NT2/D1 (cell line): Measurements from ENCODE around the gene ZNF260.

Source experiments
- DNase-seq: peaks from one replicate; pipeline ENCODE4 v3.0.0-alpha.2; 2011; ENCODE audit warnings: low read depth, low spot score
- H3K27me3 ChIP-seq: 2 replicates; pipeline ENCODE4 v1.6.0; 2011; ENCODE audit warnings: mild to moderate bottlenecking; ENCODE audit not compliant: insufficient read length, insufficient read depth
- H3K36me3 ChIP-seq: 2 replicates; pipeline ENCODE4 v1.6.1; 2011; ENCODE audit warnings: mild to moderate bottlenecking, low read length, mixed read lengths; ENCODE audit not compliant: insufficient read depth, insufficient read length
- H3K4me1 ChIP-seq: 2 replicates; pipeline ENCODE4 v1.5.1; 2011; ENCODE audit not compliant: insufficient read depth, insufficient read length
- H3K4me3 ChIP-seq: 2 replicates; pipeline ENCODE4 v1.5.1; 2011; ENCODE audit warnings: low read depth; ENCODE audit not compliant: insufficient read length
- H3K9ac ChIP-seq: 2 replicates; pipeline ENCODE4 v1.6.0; 2011; ENCODE audit warnings: low read depth; ENCODE audit not compliant: insufficient read length
- H3K9me3 ChIP-seq: 2 replicates; pipeline ENCODE4 v1.5.1; 2011; ENCODE audit warnings: mild to moderate bottlenecking, low read length; ENCODE audit not compliant: insufficient read depth
- SUZ12 ChIP-seq: IDR thresholded peaks from 2 replicates; pipeline ENCODE4 v1.6.1; 2011; ENCODE audit not compliant: insufficient read length, insufficient read depth; ENCODE audit errors: extremely low read depth
- YY1 ChIP-seq: IDR thresholded peaks from 2 replicates; pipeline ENCODE4 v1.6.1; 2011; ENCODE audit not compliant: insufficient read length, insufficient read depth
- ZNF274 ChIP-seq: IDR thresholded peaks from 2 replicates; pipeline ENCODE4 v1.6.1; 2011; ENCODE audit warnings: mild to moderate bottlenecking, low read depth, low read length

ZNF260 gene

GRCh38 chr19:36564391-36564790, 36.3 kb upstream of the ZNF260 start:
- DNase-seq: no peak
- no peaks in the 10 kb centered on the region for H3K27me3 ChIP-seq
- TF ChIP-seq SUZ12 (no peak), YY1 (no peak), ZNF274 (no peak)
- no peaks in the 10 kb centered on the region for H3K4me1 ChIP-seq
- H3K36me3 ChIP-seq: peaks cover 20% of the 10 kb centered on the region
- no peak overlapping the region for H3K9ac ChIP-seq
- no peak overlapping the region for H3K4me3 ChIP-seq
- peaks cover 51% of the 10 kb centered on the region for H3K9me3 ChIP-seq

GRCh38 chr19:36547001-36547732, 19.1 kb upstream of the ZNF260 start:
- H3K4me3 ChIP-seq: no peak overlapping the region
- peaks cover 100% of the 10 kb centered on the region for H3K9me3 ChIP-seq
- DNase-seq: no peak
- no peak overlapping the region for H3K9ac ChIP-seq
- H3K27me3 ChIP-seq: no peaks in the 10 kb centered on the region
- no peaks in the 10 kb centered on the region for H3K4me1 ChIP-seq
- TF ChIP-seq YY1 (no peak), ZNF274 (peak; percentile 96)
- H3K36me3 ChIP-seq: peaks cover 65% of the 10 kb centered on the region

- no peak for TF ChIP-seq ZNF274
- no peak for TF ChIP-seq SUZ12
- no peak for TF ChIP-seq YY1
- no peak for DNase-seq
- H3K9ac ChIP-seq: peak overlapping the region; percentile 62
- H3K4me3 ChIP-seq: peak overlapping the region; percentile 73
- peaks cover 11% of the 10 kb centered on the region; the same call in 1 of the 2 replicates for H3K9me3 ChIP-seq
- no peaks in the 10 kb centered on the region for H3K27me3 ChIP-seq
- H3K4me1 ChIP-seq: no peaks in the 10 kb centered on the region
- H3K36me3 ChIP-seq: peaks cover 19% of the 10 kb centered on the region
Observed at GRCh38 chr19:36528921-36529518, 949 bp upstream of the ZNF260 start.

GRCh38 chr19:36527873-36528193, 238 bp downstream of the ZNF260 start:
- DNase-seq: no peak
- H3K4me1 ChIP-seq: no peaks in the 10 kb centered on the region
- no peaks in the 10 kb centered on the region for H3K27me3 ChIP-seq
- TF ChIP-seq YY1 (no peak), ZNF274 (no peak), SUZ12 (no peak)
- peak overlapping the region; percentile 90 for H3K9ac ChIP-seq
- peak overlapping the region; percentile 73 for H3K4me3 ChIP-seq
- H3K36me3 ChIP-seq: peaks cover 26% of the 10 kb centered on the region
- peaks cover 11% of the 10 kb centered on the region; the same call in 1 of the 2 replicates for H3K9me3 ChIP-seq

GRCh38 chr19:36527341-36527740, 730 bp downstream of the ZNF260 start:
- H3K4me3 ChIP-seq: peak overlapping the region; percentile 73
- H3K36me3 ChIP-seq: peaks cover 31% of the 10 kb centered on the region
- TF ChIP-seq YY1: no peak
- TF ChIP-seq SUZ12: no peak
- TF ChIP-seq ZNF274: no peak
- H3K9ac ChIP-seq: peak overlapping the region; percentile 90
- no peaks in the 10 kb centered on the region for H3K27me3 ChIP-seq
- H3K9me3 ChIP-seq: peaks cover 11% of the 10 kb centered on the region; the same call in 1 of the 2 replicates
- no peak for DNase-seq
- H3K4me1 ChIP-seq: no peaks in the 10 kb centered on the region

GRCh38 chr19:36526581-36526980, 1.5 kb downstream of the ZNF260 start:
- TF ChIP-seq YY1: no peak
- no peak for TF ChIP-seq ZNF274
- TF ChIP-seq SUZ12: no peak
- no peaks in the 10 kb centered on the region for H3K4me1 ChIP-seq
- H3K9ac ChIP-seq: peak overlapping the region; percentile 90

GRCh38 chr19:36524617-36525016, 3.5 kb downstream of the ZNF260 start:
- no peak for TF ChIP-seq ZNF274
- no peak for TF ChIP-seq SUZ12
- TF ChIP-seq YY1: no peak
- no peaks in the 10 kb centered on the region for H3K27me3 ChIP-seq
- peaks cover 50% of the 10 kb centered on the region for H3K36me3 ChIP-seq
- peaks cover 21% of the 10 kb centered on the region for H3K9me3 ChIP-seq
- no peak overlapping the region for H3K9ac ChIP-seq
- no peak for DNase-seq
- H3K4me1 ChIP-seq: no peaks in the 10 kb centered on the region
- H3K4me3 ChIP-seq: no peak overlapping the region

More at GRCh38 chr19:36526581-36526980, 1.5 kb downstream of the ZNF260 start:
- DNase-seq: no peak
- Histone ChIP-seq H3K36me3 (peaks cover 34% of the 10 kb centered on the region), H3K9me3 (peaks cover 11% of the 10 kb centered on the region; the same call in 1 of the 2 replicates), H3K4me3 (no peak overlapping the region), H3K27me3 (no peaks in the 10 kb centered on the region)
